ENCODE results near the gene MYBPC3.

DNA sequence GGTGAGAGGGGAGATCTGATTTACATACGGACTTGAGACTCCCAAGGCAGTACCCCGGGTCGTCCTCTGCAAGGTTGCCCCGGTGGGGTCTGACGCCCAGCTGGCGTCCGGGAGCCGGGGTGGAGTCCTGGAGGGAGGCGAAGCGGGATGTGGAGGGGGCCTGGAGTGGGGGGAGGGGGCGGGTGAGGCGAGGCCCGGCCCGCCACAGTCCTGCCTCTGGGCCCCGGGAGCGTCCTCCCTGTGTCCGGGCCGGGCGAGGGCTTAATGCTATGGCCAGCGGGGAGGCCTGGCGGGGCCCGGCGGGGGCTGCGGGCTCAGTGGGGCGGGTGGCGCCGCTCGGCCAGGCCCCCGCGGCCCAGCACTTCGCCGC is 2.4 kb upstream of the MYBPC3 start:
- TF ChIP-seq TAF1 (IDR thresholded peaks at IDR 0.05; ENCODE audit: borderline replicate concordance, insufficient read depth, low read length) (no peak), POLR2AphosphoS5 (IDR thresholded peaks at IDR 0.05; ENCODE audit: low read depth, low read length) (no peak)
